GM18868 (cell line): ENCODE results near the gene CPZ.
"Not testable (repeated sequence)": the region's sequence is repeated elsewhere in the genome, so short reads cannot be mapped to it uniquely, and the experiment has no call there.

Experiments
- ATAC-seq: cut with Tn5 transposase; IDR thresholded peaks from one replicate; pipeline ENCODE4 v1.9.1; 2021; ENCODE audit warnings: mild to moderate bottlenecking, moderate library complexity; ENCODE audit not compliant: unreplicated experiment

The CPZ gene

GRCh38 chr4:8556341-8557150 is 36.0 kb upstream of the CPZ start:
- ATAC-seq = no peak

GRCh38 chr4:8557151-8558076 is 35.2 kb upstream of the CPZ start:
- ATAC-seq = no peak

GRCh38 chr4:8558080-8558960 is 34.2 kb upstream of the CPZ start:
- no peak for ATAC-seq

GRCh38 chr4:8559011-8559410 is 33.6 kb upstream of the CPZ start:
- no peak for ATAC-seq

- no peak for ATAC-seq
Measured at GRCh38 chr4:8559524-8560264, 32.9 kb upstream of the CPZ start.

- no peak for ATAC-seq
Measured at GRCh38 chr4:8560265-8561047, 32.1 kb upstream of the CPZ start.

- no peak for ATAC-seq
Measured at GRCh38 chr4:8564595-8564994, 28.0 kb upstream of the CPZ start.

GRCh38 chr4:8568068-8568668 is 24.4 kb upstream of the CPZ start:
- no peak for ATAC-seq

GRCh38 chr4:8570201-8570600 is 22.4 kb upstream of the CPZ start:
- ATAC-seq = no peak

- ATAC-seq = no peak
Measured at GRCh38 chr4:8571702-8572685, 20.6 kb upstream of the CPZ start.

- no peak for ATAC-seq
Measured at GRCh38 chr4:8573266-8573665, 19.3 kb upstream of the CPZ start.

- ATAC-seq = no peak
Measured at GRCh38 chr4:8574796-8575370, 17.7 kb upstream of the CPZ start.

GRCh38 chr4:8575457-8575856 is 17.1 kb upstream of the CPZ start:
- no peak for ATAC-seq

- ATAC-seq = not testable (repeated sequence)
Measured at GRCh38 chr4:8576591-8576990, 16.0 kb upstream of the CPZ start.

GRCh38 chr4:8577046-8577445 is 15.5 kb upstream of the CPZ start:
- ATAC-seq = no peak

- ATAC-seq = no peak
Measured at GRCh38 chr4:8577972-8578371, 14.6 kb upstream of the CPZ start.

GRCh38 chr4:8578717-8579116 is 13.8 kb upstream of the CPZ start:
- ATAC-seq = no peak
